GM12874 (cell line): ENCODE measurements around the gene MCHR1.

ENCODE experiments used
- CTCF ChIP-seq: IDR thresholded peaks from 2 replicates; pipeline ENCODE4 v1.5.1; 2011; ENCODE audit warnings: low read depth, mild to moderate bottlenecking, control low read depth, low read length, moderate library complexity; ENCODE audit not compliant: insufficient read depth

MCHR1 gene

GRCh38 chr22:40679249-40679963 is at the start of gene MCHR1:
Gene MCHR1 (plus strand): TSS chr22:40679484. CDS start chr22:40679653, 169 bp downstream.
- TF ChIP-seq CTCF, result no peak

GRCh38 chr22:40631925-40632324 is 47.4 kb upstream of the MCHR1 start:
- no peak for TF ChIP-seq CTCF

GRCh38 chr22:40633036-40633435 is 46.2 kb upstream of the MCHR1 start:
- TF ChIP-seq CTCF, result no peak

- no peak for TF ChIP-seq CTCF
Observed at GRCh38 chr22:40634119-40634903, 45.0 kb upstream of the MCHR1 start.

- no peak for TF ChIP-seq CTCF
Observed at GRCh38 chr22:40635043-40635939, 44.0 kb upstream of the MCHR1 start.

GRCh38 chr22:40635940-40636379 is 43.3 kb upstream of the MCHR1 start:
- no peak for TF ChIP-seq CTCF
